NCI-H2227 (cell line): Measurements from ENCODE around the gene C5orf46.

Experiments used
- DNase-seq: peaks from one replicate; lab custom pipeline; 2025; ENCODE audit not compliant: unreplicated experiment; lab: John Stamatoyannopoulos, UW

The C5orf46 gene

DNA sequence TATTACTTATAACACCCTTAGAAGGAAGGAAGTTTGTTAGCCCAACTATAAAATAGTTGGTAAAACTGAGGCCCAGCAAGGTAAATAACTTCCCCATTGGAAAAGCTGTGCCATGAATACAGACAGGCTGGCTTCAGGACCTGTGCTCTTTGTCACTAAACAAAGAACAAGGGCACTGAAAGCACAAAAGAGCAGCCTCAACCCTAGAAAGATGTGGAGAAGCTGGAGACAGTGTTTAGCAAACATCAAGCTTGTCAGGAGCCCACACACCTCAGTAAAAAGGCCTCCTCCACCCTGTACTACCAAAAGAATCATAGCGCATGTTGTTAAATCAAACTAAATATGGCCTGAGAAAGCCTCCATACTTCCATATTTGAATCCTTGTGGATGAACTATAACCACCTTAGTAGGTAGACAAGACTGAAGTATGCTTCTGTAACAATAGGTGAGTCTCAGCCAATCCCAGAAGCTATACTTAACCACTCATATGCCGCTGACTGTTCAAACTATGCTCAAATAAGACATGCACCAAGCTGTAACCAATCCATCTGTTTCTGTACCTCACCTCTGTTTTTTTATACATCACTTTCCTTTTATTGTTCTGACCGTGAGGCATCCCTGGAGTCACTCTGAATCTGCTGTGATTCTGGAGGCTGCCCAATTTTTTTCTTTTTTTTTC lies 46.2 kb downstream of the C5orf46 start:
- no peak for DNase-seq

GRCh38 chr5:147858565-147858964 lies 47.8 kb downstream of the C5orf46 start:
- no peak for DNase-seq

DNA sequence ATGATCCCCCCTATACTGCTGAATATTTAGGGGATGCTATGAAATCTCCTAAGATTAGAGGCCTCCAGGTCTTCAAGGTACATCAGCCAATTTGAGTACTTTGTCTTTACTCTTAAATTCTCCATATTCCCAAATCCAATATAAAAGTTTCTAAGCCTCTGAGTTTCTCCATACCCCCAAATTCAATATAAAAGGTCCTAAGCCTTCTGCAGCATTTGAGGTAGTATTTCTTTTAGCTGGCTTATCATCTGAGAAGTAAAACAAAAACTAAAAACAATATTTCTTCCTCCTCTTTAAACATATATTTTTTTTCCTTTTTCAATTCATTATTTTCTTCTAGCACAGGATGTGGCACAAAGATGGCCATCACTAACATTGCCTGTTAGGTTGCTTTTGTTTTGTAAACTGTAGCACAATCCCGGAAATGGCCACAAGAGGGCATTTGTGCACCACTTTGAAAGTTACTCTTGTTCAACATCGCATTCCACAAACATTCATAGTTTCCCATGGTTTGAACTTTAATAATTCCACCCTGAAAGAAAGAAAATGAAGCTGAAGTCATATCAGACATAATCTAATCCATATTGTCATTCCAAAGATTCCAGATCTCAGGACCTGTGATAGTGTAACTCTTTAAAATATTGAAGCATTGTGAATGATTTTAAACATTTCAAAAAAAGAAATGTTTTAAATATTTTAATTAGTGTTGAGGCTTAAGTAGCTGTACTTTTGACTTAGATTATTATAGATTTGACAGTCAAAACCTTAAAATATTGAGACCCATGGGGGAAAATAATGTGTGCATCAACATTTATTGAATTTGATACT lies 48.8 kb downstream of the C5orf46 start:
- peak; percentile 48 for DNase-seq

DNA sequence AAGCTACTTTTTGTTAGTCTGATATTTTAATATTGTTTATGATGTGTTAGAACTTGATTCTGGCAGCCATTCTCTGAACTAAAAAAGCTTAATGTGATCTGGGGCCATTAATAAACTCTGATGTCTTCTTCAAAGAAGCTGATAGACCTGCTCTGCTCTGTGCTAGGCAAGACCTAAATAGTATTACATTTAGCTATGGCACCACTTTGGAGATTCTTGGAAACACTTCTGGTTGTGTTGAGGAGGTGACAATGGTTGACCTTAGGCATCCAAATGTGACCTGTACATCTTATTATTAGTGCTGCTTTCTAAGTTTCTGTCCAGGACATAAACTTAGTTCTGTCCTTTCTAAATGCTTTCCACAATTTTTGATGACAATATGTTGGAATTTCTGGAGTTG lies 49.5 kb downstream of the C5orf46 start:
- DNase-seq, result no peak

DNA sequence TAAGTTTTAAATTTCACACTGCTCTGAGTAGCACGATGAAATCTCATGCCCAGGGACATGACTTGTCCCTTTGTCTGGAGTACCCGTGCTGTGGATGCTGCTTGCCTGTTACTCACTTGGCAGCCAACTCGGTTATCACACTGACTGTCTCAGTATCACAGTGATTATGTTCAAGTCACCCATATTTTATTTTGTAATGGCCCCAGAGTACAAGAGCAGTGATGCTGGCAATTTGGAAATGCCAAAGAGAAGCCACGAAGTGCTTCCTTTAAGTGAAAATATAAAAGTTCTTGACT lies 50.6 kb downstream of the C5orf46 start:
- DNase-seq, result no peak

DNA sequence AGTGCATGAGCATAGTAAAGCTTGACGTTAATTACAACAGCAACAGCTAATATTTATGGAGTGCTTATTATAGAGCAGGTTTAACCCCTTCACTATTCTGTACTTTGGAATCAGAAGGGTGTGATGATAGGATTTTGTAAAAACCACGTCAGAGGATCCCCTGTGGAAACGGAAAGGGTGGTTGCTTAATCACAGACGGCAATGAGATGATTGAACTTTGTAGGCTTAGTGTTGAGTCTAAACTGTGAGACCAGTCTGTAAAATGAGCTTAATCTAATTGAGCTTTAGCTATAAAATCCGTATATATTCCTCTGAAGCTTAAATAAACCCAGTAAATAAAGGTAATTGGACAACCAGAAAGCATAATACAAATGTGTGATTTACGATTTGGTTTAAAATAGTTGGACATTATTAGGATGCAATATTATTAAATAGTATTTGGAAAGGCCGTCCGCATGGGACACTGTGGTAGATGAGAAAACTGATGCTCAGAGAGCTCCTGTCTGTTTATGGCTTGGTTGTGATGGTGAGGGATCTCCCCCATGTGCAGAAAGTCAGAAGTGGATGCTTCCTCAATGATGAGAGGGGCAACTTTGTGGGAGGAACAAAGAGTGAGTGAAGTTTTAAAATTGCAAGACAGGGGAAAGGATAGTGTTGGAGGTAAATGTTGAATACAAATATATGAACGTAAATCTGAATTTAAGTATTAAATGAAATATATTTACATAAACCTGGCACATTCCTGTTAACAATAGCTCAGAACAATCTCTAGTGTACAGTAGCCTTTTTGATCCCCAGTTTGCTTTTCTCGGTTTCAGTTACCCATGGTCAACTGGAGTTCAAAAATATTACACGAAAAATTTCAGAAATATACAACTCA lies 51.2 kb downstream of the C5orf46 start:
- no peak for DNase-seq

DNA sequence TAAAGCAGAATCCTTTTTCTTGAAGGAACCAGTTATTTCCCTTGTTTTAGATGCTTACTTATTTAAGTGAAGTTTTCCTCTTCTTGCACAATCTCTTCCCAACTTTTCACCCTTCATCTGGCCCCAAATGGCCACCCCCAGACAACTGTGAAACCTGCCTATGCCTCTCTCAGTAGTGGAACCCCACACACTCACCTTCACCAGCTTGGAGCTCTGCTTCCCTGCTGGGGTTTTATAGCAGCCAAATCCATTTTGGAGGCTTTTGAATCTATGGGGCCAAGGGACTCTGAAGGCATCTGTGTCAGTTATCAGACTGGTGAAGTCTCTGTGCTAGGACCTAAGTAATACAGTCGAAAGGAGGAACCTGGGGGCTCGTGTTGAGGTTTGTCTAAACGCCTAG lies 52.0 kb downstream of the C5orf46 start:
- no peak for DNase-seq

GRCh38 chr5:147853372-147853987 lies 52.9 kb downstream of the C5orf46 start:
- DNase-seq, result no peak

- no peak for DNase-seq
Observed at GRCh38 chr5:147852365-147852764, 54.0 kb downstream of the C5orf46 start.

DNA sequence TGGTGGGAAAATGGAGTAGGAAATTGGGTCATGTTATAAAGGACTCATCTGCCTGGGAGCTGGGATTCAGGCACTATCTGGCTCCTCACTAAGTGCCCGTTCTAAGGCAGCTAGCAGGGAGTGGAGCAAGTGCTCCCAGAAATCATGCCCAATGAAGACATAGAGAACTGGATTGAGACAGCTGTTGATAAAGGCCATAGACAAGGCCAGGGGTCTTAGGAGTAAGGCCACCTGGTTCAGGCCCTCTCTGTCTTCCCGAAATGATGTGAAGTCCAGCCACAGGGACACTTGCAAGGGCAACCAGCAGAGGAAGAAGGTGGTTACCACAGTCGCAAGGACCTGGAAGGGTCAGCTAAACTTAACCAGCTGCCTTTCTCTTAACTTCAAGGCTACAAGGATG lies 54.8 kb downstream of the C5orf46 start:
- no peak for DNase-seq

GRCh38 chr5:147849226-147849625 lies 57.1 kb downstream of the C5orf46 start:
- no peak for DNase-seq

- no peak for DNase-seq
Observed at GRCh38 chr5:147845618-147846017, 60.7 kb downstream of the C5orf46 start.

- no peak for DNase-seq
Observed at GRCh38 chr5:147844846-147845245, 61.5 kb downstream of the C5orf46 start.

DNA sequence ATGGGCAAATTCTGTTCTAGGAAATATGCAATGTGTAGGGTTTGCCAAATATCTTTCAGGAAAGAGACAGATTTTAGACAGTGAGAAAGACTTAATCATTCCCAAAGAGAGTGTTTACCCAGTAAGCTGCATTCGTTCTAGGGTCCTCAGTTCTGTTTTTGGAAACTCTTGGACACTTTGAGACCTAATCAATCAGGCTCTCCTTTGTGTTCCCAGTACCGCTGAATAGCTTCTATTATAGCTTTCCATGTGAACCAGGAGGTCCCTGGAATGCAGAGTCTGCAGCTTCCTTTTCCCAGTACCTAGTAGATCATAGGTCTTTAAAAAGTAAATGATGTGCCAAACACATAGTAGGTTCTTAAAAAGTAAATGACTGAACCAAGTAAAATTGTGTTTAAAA lies 63.5 kb downstream of the C5orf46 start:
- no peak for DNase-seq
